SHP77 treated with DMSO at 0.1 percent for 48 hours (cell line): ENCODE data around the gene GATAD2B.
"Not testable (repeated sequence)": the region's sequence is repeated elsewhere in the genome, so short reads cannot be mapped to it uniquely, and the experiment has no call there.

Experiments used
- DNase-seq: peaks from one replicate; lab custom pipeline; 2025; lab: John Stamatoyannopoulos, UW

The GATAD2B gene

GRCh38 chr1:153929981-153930948 lies 7.5 kb upstream of the GATAD2B start:
- no peak for DNase-seq

- no peak for DNase-seq
These were observed 6.7 kb upstream of the GATAD2B start for GRCh38 chr1:153929426-153929825.

- no peak for DNase-seq
These were observed 6.1 kb upstream of the GATAD2B start for GRCh38 chr1:153928791-153929341.

- DNase-seq, result no peak
These were observed 5.5 kb upstream of the GATAD2B start for GRCh38 chr1:153928245-153928644.

- no peak for DNase-seq
These were observed 3.6 kb upstream of the GATAD2B start for GRCh38 chr1:153926405-153926804.

- peak; percentile 90 for DNase-seq
These were observed 448 bp downstream of the GATAD2B start for GRCh38 chr1:153922076-153922971.

GRCh38 chr1:153921803-153922075 lies 1.0 kb downstream of the GATAD2B start:
- DNase-seq, result no peak

GRCh38 chr1:153921080-153921802 lies 1.5 kb downstream of the GATAD2B start:
- no peak for DNase-seq

- DNase-seq, result no peak
These were observed 2.6 kb downstream of the GATAD2B start for GRCh38 chr1:153919876-153920852.

GRCh38 chr1:153916297-153916696 lies 6.5 kb downstream of the GATAD2B start:
- no peak for DNase-seq

GRCh38 chr1:153912349-153912748 lies 10.4 kb downstream of the GATAD2B start:
- DNase-seq, result no peak

- DNase-seq, result not testable (repeated sequence)
These were observed 12.2 kb downstream of the GATAD2B start for GRCh38 chr1:153910560-153910959.

- no peak for DNase-seq
These were observed 14.7 kb downstream of the GATAD2B start for GRCh38 chr1:153908071-153908470.

- no peak for DNase-seq
These were observed 15.6 kb downstream of the GATAD2B start for GRCh38 chr1:153907134-153907533.

GRCh38 chr1:153906396-153906795 lies 16.4 kb downstream of the GATAD2B start:
- DNase-seq, result no peak

GRCh38 chr1:153905908-153906307 lies 16.9 kb downstream of the GATAD2B start:
- not testable (repeated sequence) for DNase-seq

- no peak for DNase-seq
These were observed 18.8 kb downstream of the GATAD2B start for GRCh38 chr1:153903841-153904455.

- DNase-seq, result no peak
These were observed 23.3 kb downstream of the GATAD2B start for GRCh38 chr1:153899509-153899908.

- DNase-seq, result not testable (repeated sequence)
These were observed 26.9 kb downstream of the GATAD2B start for GRCh38 chr1:153895866-153896265.

GRCh38 chr1:153891042-153891441 lies 31.7 kb downstream of the GATAD2B start:
- DNase-seq, result not testable (repeated sequence)
